ENCODE measurements around the gene SCN4B.
A peak's percentile ranks its signal among the peaks of the same experiment; 100 is the strongest.
"Not testable (repeated sequence)": the region's sequence is repeated elsewhere in the genome, so short reads cannot be mapped to it uniquely, and the experiment has no call there.

Gene SCN4B, protein sequence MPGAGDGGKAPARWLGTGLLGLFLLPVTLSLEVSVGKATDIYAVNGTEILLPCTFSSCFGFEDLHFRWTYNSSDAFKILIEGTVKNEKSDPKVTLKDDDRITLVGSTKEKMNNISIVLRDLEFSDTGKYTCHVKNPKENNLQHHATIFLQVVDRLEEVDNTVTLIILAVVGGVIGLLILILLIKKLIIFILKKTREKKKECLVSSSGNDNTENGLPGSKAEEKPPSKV

DNA sequence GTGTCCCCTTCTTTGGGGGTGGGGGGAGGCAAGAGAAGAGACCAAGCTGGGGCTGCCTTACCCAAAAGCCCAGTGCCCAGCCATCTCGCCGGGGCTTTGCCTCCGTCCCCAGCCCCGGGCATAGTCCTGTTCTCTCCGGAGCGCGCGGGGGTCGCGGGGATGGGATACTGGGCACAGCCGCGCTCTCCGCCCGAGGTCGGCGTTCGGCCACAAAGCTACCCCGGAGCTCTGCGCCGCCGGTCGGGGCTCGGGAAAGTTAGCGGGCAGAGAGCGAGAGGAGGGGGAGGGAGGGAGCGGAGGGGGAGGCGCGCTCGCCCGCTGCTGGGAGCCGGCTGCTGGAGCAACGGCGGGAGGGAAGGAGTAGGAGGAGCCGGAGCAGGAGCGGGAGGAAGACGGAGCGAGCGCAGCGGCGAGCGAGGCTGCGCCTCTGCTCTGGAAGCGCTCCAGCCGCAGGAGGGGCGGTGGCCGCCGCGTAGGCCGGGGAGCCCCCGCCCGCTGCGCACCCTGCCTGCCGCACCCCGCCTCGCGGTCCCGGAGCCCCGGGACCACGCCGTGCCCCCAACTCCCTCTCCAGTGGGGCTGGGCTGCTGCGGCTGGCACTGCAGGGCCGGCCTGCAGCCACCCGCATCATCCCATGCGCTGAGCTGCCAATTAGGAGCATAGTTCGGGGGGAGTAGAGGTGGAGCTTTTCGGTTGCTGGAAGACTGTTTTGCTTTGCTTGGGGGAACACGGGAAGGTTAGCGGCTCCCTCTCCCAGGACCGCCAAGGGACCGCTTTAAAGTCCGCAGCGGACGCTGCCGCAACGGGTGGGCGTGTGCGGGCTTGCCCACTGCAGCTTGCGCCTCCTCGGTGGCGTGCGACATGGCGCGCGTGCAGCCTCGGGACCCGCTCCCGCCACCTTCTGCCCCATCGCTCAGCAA lies at the start of gene SCN4B:
TSS of gene SCN4B (minus strand) at position 272 of the 920 bp plus-strand sequence. CDS start at position 122, 150 bp downstream.
- DNase-seq (ENCODE audit: low read depth in 4 of 4, low spot score in 1 of 4) = no peak

DNA sequence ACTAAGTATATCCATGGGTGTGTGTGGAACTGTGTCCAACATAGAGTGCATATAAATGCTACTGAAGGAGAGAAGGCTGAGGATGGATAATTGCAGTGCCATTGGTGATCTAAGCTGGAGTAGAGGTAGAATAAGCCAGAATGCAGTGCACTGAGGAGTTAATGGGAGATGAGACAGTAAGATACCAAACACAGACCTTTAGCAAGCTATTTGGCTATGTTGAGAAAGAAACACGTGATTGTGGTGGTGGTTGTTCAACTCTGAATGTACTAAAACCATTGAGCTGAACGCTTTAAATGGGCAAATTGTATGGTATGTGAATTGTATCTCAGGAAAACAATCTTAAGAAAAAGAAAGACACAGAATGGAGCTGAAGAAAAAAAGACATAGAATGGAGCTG lies 49.3 kb upstream of the SCN4B start:
- DNase-seq (ENCODE audit: low read depth in 4 of 4, low spot score in 1 of 4) = no peak

DNA sequence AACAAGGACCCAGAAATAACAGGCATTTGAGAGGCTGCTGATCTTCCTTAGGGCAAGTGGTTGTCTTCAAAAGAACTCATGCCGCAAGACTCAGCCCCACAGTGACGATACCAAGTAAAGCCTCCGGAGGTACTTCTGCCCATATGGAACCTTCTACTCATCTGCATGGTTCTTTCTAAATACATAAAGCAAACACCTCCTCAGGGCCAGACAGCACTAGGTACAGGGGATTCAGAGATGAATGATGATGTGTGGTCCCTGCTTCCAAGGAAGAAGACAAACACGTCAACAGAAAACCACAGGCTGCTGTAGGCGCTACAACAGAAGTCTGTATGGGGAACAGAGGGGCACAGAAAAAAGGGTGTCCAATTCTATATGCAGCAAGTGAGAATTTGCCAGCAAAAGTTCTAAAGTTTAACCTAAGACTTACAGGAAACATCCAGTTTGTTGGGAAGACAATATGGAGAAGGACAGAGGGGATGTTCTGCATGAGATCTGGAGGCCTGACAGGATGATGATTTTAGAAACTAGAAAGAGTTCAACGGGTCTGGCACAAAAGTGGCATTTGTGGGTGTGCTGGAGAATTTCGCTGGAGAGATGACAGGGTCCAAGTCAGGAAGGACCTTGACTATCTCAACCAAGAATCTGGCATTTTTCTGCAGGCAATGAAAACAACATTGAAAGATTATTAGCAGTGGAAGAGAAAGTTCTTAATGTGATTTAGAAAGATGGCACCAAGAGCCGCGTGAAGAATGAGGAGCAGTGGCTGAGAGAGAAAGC lies 48.5 kb upstream of the SCN4B start:
- DNase-seq (ENCODE audit: low read depth in 4 of 4, low spot score in 1 of 4) = peak in 1 of 4 experiments; percentile 43

DNA sequence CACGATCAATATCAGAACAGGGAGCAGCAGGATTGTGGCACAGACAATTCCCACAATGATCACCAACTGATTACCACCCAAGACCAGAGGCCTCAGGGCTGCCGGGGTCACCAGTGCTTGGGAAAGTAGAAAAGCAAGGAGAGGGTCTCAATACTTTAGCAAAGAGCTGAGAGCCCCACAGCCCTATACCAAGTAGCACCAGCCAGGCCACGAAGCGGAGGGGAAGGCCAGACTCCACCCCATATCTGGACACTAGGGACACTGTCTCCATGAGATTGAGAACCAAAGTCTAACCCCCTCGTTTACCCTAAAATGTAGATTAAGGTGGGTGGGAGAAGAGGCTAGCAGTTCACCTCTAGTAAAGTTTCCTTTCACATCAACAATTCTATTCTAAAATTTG lies 47.9 kb upstream of the SCN4B start:
- no peak for DNase-seq (ENCODE audit: low read depth in 4 of 4, low spot score in 1 of 4)

DNA sequence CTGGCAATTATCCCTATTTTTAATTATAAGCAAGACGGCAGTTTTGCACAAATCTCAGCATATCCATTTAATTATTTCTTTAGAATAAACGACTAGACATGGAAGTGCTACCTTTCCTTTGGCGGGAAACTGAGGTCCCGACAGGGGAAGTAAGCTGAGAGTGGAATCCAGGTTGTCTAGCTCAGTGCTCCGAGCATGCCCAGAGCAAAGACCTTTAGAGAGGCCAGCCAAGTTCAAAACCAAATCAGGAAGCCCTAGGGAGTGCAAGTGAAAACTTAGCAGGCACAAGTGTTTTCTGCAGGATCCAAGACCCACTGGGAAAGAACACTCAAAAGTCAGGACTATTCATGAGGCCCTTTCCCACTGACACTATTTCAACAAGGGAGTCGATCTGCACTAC lies 46.5 kb upstream of the SCN4B start:
- DNase-seq (ENCODE audit: low read depth in 4 of 4, low spot score in 1 of 4) = no peak

DNA sequence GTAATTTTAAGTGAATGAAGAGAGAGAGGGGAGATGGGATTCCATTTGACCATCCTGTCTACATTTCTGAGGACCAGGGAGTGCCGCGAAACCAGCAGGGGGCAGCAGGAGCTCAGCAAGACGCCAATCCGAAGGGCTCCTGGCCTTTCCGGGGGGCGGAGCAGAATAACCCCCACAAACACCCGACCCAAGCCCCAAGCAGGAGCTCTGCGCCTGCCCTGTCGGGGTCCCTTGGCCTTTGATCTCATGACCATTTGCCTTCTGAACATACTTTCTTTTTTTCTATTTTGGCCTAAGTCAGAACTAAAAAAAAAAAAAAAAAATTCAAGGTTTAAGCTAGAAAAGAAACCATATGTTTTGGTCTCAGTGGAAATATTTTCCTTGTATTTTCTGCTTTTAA lies 45.7 kb upstream of the SCN4B start:
- peak; percentile 73 to 80 (median 78) for DNase-seq (ENCODE audit: low read depth in 4 of 4, low spot score in 1 of 4)

DNA sequence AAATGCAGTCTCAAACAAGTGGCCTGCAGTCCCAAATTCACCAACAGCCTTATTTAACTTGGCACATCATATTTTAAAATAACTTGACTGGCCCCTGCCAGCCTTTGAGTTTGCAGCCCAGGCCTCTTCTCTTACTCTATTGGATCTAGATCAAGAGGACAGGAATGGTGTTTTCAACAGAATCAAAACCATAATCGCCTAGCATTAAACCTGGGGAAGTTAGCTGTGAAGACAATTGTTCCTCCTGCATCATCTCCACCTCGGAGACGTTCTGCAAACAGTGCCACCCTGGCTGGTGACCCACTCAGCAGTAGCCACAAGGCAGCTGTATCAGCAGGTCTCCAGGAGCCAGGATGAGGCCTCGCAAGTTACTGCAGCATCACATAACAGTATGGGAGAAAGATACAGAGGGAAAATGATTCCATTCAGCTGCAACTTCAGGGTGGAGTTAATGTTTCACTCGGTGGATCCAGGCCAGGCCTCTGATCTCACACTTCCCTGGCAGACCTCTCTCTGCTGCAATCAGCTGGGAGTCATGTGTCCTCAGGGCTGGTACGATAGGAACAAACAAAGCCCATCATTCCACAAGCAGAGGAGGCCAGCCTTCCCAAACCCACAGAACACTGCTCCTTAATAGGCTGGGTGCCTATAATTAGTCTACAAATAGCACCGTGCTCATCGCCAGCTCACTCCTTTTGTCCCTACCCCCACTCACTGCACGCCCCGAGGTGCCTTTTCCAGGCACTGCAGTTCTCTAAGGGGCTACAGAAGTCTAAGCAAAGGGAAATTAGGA lies 42.4 kb upstream of the SCN4B start:
- DNase-seq (ENCODE audit: low read depth in 4 of 4, low spot score in 1 of 4) = no peak

DNA sequence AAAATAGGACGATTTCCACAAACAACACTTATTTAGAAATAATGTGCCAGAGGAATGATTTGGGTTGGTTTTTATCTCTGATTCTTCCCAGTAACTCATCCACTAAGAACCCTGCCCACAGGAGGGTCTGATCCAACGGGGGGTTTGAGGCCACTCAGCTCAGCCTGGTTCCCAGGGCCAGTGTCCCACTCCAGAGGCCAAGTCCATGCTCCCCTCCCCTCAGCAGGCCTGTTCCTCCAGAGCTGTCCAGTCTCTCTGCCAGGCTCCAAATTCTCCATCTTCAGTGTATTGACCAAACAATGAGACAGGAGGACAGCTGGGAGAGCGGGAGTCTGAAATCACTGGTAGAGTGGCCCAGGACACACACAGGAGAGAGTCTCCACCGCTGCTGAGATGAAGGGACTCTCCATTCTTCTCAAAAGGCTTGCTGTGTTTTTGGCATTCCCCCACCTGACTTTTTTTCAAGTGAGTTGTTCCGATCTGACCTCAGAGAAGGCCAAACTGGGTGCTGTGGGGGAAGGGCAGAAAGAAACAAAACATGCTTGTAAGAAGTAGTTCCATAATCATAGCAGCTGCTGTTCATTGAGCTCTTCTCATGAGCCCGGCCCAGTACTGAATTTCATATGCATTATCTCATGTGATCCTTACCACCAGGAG lies 41.4 kb upstream of the SCN4B start:
- DNase-seq (ENCODE audit: low read depth in 4 of 4, low spot score in 1 of 4) = no peak

DNA sequence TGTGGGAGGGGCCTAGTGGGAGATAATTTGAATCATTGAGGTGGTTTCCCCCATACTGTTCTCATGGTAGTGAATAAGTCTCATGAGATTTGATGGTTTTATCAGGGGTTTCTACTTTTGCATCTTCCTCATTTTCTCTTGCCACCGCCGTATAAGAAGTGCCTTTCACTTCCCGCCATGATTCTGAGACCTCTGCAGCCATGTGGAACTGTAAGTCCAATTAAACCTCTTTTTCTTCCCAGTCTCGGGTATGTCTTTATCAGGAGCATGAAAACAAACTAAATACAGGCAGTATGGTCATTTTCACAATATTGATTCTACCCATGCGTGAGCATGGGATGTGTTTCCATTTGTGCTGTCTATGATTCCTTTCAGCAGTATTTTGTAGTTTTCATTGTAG lies 40.2 kb upstream of the SCN4B start:
- DNase-seq (ENCODE audit: low read depth in 4 of 4, low spot score in 1 of 4) = not testable (repeated sequence)

DNA sequence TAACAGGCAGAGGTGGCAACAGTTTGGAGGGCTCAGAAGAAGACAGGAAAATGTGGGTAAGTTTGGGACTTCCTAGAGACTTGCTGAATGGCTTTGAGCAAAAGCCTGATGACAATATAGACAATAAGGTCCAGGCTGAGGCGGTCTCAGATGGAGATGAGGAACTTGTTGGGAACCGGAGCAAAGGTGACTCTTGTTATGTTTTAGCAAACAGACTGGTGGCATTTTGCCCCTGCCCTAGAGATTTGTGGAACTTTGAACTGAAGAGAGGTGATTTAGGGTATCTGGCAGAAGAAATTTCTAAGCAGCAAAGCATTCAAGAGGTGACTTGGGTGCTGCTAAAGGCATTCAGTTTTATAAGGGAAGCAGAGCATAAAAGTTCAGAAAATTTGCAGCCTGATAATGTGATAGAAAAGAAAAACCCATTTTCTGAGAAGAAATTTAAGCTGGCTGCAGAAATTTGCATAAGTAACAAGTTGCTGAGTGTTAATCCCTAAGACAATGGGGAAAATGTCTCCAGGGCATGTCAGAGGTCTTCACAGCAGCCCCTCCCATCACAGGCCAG lies 38.4 kb upstream of the SCN4B start:
- DNase-seq (ENCODE audit: low read depth in 4 of 4, low spot score in 1 of 4) = not testable (repeated sequence)

DNA sequence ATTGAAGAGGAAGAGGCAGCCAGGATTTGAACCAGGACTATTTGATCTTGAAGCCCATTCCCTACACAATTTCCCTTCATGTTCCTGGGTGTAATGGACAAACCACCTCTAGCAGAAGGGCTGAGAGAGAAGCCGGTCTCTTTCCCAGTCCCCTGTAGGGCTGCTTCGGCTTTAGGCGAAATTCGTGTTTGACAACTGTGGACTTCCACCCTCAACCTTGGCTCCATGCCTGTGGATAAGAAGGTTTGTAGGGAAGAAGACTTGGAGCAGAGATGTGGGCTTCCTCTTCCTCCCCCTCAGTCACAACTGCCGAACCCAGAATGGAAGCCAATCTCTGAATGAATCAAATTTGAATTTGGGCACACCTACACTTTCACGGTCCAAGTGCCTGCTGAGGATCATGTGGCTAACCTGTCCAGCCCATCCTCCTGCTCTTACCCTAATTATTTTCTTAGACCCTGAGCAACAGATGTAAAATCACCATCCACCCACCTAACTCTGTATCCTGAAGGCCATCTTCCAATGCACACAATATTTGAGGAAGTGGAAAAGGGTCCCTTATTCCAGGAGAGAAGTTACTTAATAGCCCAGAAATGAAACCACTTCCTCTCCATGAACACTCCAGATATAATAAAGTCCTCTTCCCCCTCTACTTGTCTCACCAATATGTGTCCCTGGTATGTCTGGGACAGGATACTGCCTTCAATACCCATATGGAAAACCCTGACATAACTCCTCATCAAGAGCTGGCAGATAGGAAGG lies 33.9 kb upstream of the SCN4B start:
- no peak for DNase-seq (ENCODE audit: low read depth in 4 of 4, low spot score in 1 of 4)

DNA sequence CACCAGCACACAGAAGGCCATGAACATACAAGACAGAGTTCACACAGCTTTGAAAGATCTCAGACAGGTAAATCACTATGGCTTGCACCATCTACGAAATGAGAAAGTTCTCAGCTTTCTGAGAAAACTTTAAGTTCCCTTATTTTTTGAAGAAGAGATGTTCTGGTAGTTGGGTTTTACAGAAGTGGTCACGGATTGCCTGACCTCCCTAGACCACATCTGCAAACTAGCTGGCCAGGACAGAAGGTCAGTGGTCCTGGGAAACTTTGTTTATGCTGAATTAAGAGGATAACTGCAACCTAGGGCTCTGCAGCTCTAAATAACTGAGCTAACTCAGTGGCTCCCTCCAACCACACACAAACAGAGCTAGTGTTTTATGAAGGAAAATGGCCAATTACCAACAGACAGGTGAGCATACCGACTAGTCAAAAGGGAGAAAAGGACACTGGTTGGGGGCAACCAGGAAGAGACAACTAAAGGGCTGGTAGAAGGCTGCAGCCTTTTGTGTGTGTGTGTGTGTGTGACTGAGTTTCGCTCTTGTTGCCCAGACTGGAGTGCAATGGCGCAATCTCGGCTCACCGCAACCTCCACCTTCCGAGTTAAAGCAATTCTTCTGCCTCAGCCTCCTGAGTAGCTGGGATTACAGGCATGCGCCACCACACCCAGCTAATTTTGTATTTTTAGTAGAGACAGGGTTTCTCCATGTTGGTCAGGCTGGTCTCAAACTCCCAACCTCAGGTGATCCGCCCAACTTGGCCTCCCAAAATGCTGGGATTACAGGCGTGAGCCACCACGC lies 32.4 kb upstream of the SCN4B start:
- DNase-seq (ENCODE audit: low read depth in 4 of 4, low spot score in 1 of 4) = no peak

DNA sequence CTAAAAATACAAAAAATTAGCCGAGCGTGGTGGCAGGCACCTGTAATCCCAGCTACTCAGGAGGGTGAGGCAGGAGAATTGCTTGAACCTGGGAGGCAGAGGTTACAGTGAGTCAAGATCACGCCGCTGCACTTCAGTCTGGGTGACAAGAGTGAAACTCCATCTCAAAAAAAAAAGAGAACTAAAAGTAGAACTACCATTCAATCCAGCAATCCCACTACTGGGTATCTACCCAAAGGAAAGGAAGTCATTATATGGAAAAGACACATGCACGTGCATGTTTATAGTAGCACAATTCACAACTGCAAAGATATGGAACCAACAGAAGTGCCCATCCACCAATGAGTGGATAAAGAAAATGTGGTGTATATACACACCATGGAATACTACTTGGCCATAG lies 31.1 kb upstream of the SCN4B start:
- not testable (repeated sequence) for DNase-seq (ENCODE audit: low read depth in 4 of 4, low spot score in 1 of 4)

DNA sequence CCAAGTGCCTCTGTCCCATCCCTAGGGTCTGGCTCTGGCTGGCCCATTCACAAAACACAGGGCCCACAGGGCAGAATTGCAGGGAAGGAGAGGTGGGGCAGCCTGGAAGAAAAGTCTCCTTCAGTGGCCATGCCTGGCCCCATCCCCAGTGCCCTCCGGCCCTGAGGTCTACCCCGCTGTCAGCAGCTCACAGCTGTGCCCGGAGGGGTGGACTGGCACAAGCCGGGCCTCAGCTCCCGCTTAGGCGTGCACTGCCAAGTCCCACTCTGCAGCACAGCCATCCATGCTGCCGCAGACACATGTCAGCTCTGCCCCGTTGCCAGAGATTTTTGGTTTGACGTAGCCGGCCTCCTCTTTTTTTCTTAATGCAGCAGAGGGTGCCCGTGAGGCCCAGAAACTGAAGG lies 27.7 kb upstream of the SCN4B start:
- DNase-seq (ENCODE audit: low read depth in 4 of 4, low spot score in 1 of 4) = no peak

DNA sequence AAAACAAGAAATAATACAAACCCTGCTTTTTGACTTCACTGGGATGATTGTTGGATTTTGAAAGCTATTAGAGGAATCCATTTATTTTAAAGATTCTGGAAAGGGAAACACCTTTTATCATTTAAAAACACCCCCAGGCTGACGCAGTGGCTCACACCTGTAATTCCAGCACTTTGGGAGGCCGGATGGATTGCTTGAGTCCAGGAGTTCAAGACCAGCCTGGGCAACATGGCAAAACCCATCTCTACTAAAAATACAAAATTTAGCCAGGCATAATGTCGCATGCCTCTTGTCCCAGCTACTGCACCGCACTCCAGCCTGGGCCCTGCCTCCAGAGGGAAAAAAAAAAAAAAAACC lies 24.1 kb upstream of the SCN4B start:
- DNase-seq (ENCODE audit: low read depth in 4 of 4, low spot score in 1 of 4) = no peak

DNA sequence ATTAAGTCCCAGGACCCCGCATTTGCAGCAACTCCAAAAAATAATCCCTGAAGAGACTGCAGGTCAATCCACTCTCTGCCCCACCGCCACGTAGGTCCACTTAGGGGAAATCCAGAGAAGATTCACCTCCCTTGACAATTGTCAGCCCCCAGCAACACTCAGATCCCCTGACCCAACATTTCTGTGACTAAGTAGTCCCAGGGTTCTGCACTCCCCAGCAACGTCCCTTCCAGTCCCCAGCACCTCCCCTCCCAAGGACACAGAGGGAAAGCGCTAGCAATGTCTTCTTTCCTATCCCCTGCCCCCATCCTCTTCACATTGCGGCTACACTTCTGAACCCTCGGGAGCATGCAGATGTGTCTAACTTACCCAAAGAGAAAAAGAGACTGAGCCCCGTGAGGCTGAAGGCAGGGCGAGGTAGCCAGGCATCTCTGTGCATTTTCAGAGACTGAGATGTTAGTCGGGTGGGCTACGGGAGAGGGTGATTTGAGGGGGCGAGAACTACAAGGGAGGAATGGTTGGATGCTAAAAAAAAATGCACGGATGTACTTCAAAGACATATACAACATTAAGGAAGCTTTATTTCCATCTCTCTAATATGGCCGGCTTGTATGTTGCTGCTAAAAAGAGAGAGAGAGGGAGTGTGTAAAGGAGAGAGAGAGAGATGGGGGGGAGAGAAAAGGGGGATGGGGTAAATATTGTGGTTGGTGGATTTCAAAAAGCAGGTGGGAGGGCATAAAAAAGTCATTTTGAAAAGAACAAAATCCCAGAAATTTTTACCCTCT lies 23.6 kb upstream of the SCN4B start, which contains the start of gene SCN2B:
TSS of gene SCN2B (minus strand) at position 647 of the 785 bp plus-strand sequence. CDS start at position 439, 208 bp downstream.
- no peak for DNase-seq (ENCODE audit: low read depth in 4 of 4, low spot score in 1 of 4)
